GM12878 (cell line): Measurements from ENCODE around the gene CD84. TPM values are rescaled to one million over a fixed set of nuclear protein-coding genes. Genes with fewer than 3 reads are reported as not detected.

Experiments
- ATF7 ChIP-seq: fragments of 450-650 bp; IDR thresholded peaks from 2 replicates; pipeline ENCODE4 v1.6.1; 2016; ENCODE audit warnings: low read depth, mild to moderate bottlenecking
- CBFB ChIP-seq: IDR thresholded peaks from 2 replicates; pipeline ENCODE4 v1.6.1; 2016; ENCODE audit warnings: antibody characterized with exemption, low read depth
- CHD2 ChIP-seq: IDR thresholded peaks from 2 replicates; pipeline ENCODE4 v1.6.1; 2011; ENCODE audit warnings: low read depth, low read length, improper control_type of control experiment, borderline replicate concordance
- EP300 ChIP-seq, 2 experiments: fragments of 150-350 bp in 1 of 2; IDR thresholded peaks; 2 replicates each; pipeline ENCODE4 v1.6.1; 2011 to 2012; ENCODE audit warnings: low read depth in 2 of 2, low read length in 2 of 2, borderline replicate concordance in 1 of 2, improper control_type of control experiment in 1 of 2, inconsistent platforms in 1 of 2; ENCODE audit not compliant: control insufficient read depth in 1 of 2
- ETV6 ChIP-seq, 2 experiments: fragments of 450-650 bp in 1 of 2; IDR thresholded peaks in 1 of 2; conservative IDR thresholded peaks in 1 of 2; 2 replicates each; pipeline ENCODE4 v1.6.1; 2014; ENCODE audit warnings: antibody characterized with exemption in 1 of 2, borderline replicate concordance in 1 of 2, low read depth in 1 of 2, mild to moderate bottlenecking in 1 of 2, moderate library complexity in 1 of 2
- MEF2A ChIP-seq: IDR thresholded peaks from 2 replicates; pipeline ENCODE4 v1.6.1; 2011; ENCODE audit warnings: low read depth, mild to moderate bottlenecking, low read length, moderate library complexity; ENCODE audit not compliant: insufficient read depth
- POU2F2 ChIP-seq: IDR thresholded peaks from 3 replicates; pipeline ENCODE4 v1.6.1; 2011; ENCODE audit warnings: low read depth, mild to moderate bottlenecking, low read length, borderline replicate concordance
- RBBP5 ChIP-seq: fragments of 200-600 bp; sonication (generic); conservative IDR thresholded peaks from 2 replicates; pipeline ENCODE4 v1.6.1; 2016
- SMC3 ChIP-seq: IDR thresholded peaks from 2 replicates; pipeline ENCODE4 v1.6.1; 2011; ENCODE audit warnings: low read length, improper control_type of control experiment, borderline replicate concordance
- WRNIP1 ChIP-seq: IDR thresholded peaks from 2 replicates; pipeline ENCODE4 v1.6.1; 2011; ENCODE audit warnings: low read depth, low read length, improper control_type of control experiment, borderline replicate concordance
- polyA plus RNA-seq, 11 experiments: library from polyadenylated mRNA; depleted of rRNA in 4 of 11; unstranded in 6 of 11; stranded (reverse) in 5 of 11; fragments of >200 nt; fragmentation: Nextera tagmentation in 4 of 11; fragmentation: Illumina TruSeq in 1 of 11; extraction: Ambion mirVana in 4 of 11; extraction: Trizol in 1 of 11; gene quantifications; 1 replicate in 1 of 11; 2 replicates in 10 of 11; pipeline versions ENCODE4 v1.2.1 to v1.2.3, GENCODE V29; 2011 to 2016; ENCODE audit warnings: inconsistent platforms in 2 of 11, missing spikeins in 2 of 11, low read depth in 1 of 11
- total RNA-seq, 4 experiments: library from RNA; depleted of rRNA in 3 of 4; stranded (reverse); fragments of >200 nt in 3 of 4; fragmentation: Illumina TruSeq in 1 of 4; extraction: Trizol in 1 of 4; gene quantifications; 2 replicates each; pipeline versions ENCODE4 v1.2.1 to v1.2.3, GENCODE V29; 2013 to 2021
- TF ChIP-seq, protein P1 (sequence below), 3 experiments: IDR thresholded peaks in 2 of 3; conservative IDR thresholded peaks in 1 of 3; 2 replicates each; pipeline ENCODE4 v1.5.1; 2011; ENCODE audit warnings: low read depth in 3 of 3, low read length in 3 of 3, mild to moderate bottlenecking in 3 of 3, control low read depth in 2 of 3, moderate library complexity in 2 of 3, inconsistent platforms in 1 of 3, mixed read lengths in 1 of 3; ENCODE audit not compliant: control insufficient read depth in 2 of 3, insufficient read depth in 1 of 3; ENCODE audit errors: extremely low read depth in 1 of 3
- TF ChIP-seq, protein P2 (sequence below): fragments of 450-650 bp; IDR thresholded peaks from 2 replicates; pipeline ENCODE4 v1.6.1; 2016; ENCODE audit warnings: mild to moderate bottlenecking
- TF ChIP-seq, protein P3 (sequence below): IDR thresholded peaks from 2 replicates; pipeline ENCODE4 v1.6.1; 2012; ENCODE audit warnings: improper control_type of control experiment, low read depth, low read length; ENCODE audit not compliant: insufficient replicate concordance
- TF ChIP-seq, protein P4 (sequence below): fragments of 450-650 bp; formaldehyde crosslinking; IDR thresholded peaks from 2 replicates; pipeline ENCODE4 v1.5.0; 2022; ENCODE audit warnings: mild to moderate bottlenecking, missing genetic modification characterization

The CD84 gene
- total and polyA plus RNA-seq, 10 of the 15 experiments (the other 5 are each of a cell fraction or from before 2014, with no cell fraction given), result 3.4 to 20.3 (median 11.7) TPM

DNA sequence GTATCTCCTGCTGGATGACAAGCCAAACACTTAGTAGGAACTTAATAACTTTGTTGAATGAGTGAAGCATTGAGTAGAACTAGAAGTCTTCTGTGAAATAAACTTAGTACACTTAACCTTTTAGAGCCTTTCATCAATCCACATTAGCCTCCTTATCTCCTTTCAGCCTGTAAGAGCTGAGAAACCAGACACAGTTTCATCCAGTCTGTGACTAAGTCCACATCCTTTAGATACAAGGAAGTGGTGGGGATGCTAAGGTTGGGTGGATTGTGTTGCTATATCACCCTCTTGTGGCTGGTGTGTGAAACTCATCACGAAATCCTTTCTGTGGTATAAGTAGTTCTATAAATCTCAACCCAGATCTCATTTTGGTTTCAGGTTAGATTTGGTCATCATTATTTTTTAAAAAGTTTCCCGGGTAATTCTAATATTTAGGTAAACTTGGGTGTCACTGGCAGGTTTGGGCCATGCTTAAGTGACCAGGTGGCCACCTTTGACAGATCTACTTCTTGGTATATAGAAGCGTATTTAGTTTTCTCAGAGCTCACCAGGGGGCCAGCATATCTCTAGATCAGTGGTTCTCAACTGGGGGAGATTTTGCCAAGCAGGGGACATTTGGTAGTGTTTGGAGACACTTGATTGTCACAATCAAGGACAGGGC is 27.8 kb upstream of the CD84 start (continued):
- no peak for TF ChIP-seq RBBP5
- TF ChIP-seq ATF7, result 0 out of 2 replicates have a peak, but pooled peaks have one; percentile 54
- TF ChIP-seq, protein P1, sequence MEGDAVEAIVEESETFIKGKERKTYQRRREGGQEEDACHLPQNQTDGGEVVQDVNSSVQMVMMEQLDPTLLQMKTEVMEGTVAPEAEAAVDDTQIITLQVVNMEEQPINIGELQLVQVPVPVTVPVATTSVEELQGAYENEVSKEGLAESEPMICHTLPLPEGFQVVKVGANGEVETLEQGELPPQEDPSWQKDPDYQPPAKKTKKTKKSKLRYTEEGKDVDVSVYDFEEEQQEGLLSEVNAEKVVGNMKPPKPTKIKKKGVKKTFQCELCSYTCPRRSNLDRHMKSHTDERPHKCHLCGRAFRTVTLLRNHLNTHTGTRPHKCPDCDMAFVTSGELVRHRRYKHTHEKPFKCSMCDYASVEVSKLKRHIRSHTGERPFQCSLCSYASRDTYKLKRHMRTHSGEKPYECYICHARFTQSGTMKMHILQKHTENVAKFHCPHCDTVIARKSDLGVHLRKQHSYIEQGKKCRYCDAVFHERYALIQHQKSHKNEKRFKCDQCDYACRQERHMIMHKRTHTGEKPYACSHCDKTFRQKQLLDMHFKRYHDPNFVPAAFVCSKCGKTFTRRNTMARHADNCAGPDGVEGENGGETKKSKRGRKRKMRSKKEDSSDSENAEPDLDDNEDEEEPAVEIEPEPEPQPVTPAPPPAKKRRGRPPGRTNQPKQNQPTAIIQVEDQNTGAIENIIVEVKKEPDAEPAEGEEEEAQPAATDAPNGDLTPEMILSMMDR (IDR thresholded peaks at IDR 0.05 in 2 of 3, conservative IDR thresholded peaks at IDR 0.05 in 1 of 3; ENCODE audit: control insufficient read depth in 2 of 3, extremely low read depth in 1 of 3, insufficient read depth in 1 of 3, low read depth in 3 of 3, low read length in 3 of 3), result peak; percentile 68 to 85 (median 84)
- TF ChIP-seq POU2F2, result 0 out of 3 replicates have a peak, but pooled peaks have one; percentile 13
- peak; percentile 20; the same call in 1 of the 2 replicates for TF ChIP-seq CBFB
- TF ChIP-seq, protein P2, sequence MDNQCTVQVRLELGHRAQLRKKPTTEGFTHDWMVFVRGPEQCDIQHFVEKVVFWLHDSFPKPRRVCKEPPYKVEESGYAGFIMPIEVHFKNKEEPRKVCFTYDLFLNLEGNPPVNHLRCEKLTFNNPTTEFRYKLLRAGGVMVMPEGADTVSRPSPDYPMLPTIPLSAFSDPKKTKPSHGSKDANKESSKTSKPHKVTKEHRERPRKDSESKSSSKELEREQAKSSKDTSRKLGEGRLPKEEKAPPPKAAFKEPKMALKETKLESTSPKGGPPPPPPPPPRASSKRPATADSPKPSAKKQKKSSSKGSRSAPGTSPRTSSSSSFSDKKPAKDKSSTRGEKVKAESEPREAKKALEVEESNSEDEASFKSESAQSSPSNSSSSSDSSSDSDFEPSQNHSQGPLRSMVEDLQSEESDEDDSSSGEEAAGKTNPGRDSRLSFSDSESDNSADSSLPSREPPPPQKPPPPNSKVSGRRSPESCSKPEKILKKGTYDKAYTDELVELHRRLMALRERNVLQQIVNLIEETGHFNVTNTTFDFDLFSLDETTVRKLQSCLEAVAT, result peak; percentile 39; the same call in 1 of the 2 replicates
- TF ChIP-seq CHD2, result 0 out of 2 replicates have a peak, but pooled peaks have one; percentile 19
- no peak for TF ChIP-seq EP300 (IDR thresholded peaks at IDR 0.05; ENCODE audit: borderline replicate concordance in 1 of 2, control insufficient read depth in 1 of 2, low read depth in 2 of 2, low read length in 2 of 2)
- peak in 1 of 2 experiments; percentile 92; a peak in 2 of 4 replicates for TF ChIP-seq ETV6 (conservative IDR thresholded peaks at IDR 0.05 in 1 of 2, IDR thresholded peaks at IDR 0.05 in 1 of 2; ENCODE audit: borderline replicate concordance in 1 of 2, low read depth in 1 of 2)
- 0 out of 2 replicates have a peak, but pooled peaks have one; percentile 45 for TF ChIP-seq WRNIP1
- TF ChIP-seq, protein P3, sequence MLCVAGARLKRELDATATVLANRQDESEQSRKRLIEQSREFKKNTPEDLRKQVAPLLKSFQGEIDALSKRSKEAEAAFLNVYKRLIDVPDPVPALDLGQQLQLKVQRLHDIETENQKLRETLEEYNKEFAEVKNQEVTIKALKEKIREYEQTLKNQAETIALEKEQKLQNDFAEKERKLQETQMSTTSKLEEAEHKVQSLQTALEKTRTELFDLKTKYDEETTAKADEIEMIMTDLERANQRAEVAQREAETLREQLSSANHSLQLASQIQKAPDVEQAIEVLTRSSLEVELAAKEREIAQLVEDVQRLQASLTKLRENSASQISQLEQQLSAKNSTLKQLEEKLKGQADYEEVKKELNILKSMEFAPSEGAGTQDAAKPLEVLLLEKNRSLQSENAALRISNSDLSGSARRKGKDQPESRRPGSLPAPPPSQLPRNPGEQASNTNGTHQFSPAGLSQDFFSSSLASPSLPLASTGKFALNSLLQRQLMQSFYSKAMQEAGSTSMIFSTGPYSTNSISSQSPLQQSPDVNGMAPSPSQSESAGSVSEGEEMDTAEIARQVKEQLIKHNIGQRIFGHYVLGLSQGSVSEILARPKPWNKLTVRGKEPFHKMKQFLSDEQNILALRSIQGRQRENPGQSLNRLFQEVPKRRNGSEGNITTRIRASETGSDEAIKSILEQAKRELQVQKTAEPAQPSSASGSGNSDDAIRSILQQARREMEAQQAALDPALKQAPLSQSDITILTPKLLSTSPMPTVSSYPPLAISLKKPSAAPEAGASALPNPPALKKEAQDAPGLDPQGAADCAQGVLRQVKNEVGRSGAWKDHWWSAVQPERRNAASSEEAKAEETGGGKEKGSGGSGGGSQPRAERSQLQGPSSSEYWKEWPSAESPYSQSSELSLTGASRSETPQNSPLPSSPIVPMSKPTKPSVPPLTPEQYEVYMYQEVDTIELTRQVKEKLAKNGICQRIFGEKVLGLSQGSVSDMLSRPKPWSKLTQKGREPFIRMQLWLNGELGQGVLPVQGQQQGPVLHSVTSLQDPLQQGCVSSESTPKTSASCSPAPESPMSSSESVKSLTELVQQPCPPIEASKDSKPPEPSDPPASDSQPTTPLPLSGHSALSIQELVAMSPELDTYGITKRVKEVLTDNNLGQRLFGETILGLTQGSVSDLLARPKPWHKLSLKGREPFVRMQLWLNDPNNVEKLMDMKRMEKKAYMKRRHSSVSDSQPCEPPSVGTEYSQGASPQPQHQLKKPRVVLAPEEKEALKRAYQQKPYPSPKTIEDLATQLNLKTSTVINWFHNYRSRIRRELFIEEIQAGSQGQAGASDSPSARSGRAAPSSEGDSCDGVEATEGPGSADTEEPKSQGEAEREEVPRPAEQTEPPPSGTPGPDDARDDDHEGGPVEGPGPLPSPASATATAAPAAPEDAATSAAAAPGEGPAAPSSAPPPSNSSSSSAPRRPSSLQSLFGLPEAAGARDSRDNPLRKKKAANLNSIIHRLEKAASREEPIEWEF, result no peak
- TF ChIP-seq SMC3, result peak; percentile 99
- TF ChIP-seq, protein P4, sequence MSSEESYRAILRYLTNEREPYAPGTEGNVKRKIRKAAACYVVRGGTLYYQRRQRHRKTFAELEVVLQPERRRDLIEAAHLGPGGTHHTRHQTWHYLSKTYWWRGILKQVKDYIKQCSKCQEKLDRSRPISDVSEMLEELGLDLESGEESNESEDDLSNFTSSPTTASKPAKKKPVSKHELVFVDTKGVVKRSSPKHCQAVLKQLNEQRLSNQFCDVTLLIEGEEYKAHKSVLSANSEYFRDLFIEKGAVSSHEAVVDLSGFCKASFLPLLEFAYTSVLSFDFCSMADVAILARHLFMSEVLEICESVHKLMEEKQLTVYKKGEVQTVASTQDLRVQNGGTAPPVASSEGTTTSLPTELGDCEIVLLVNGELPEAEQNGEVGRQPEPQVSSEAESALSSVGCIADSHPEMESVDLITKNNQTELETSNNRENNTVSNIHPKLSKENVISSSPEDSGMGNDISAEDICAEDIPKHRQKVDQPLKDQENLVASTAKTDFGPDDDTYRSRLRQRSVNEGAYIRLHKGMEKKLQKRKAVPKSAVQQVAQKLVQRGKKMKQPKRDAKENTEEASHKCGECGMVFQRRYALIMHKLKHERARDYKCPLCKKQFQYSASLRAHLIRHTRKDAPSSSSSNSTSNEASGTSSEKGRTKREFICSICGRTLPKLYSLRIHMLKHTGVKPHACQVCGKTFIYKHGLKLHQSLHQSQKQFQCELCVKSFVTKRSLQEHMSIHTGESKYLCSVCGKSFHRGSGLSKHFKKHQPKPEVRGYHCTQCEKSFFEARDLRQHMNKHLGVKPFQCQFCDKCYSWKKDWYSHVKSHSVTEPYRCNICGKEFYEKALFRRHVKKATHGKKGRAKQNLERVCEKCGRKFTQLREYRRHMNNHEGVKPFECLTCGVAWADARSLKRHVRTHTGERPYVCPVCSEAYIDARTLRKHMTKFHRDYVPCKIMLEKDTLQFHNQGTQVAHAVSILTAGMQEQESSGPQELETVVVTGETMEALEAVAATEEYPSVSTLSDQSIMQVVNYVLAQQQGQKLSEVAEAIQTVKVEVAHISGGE, result no peak
- 0 out of 2 replicates have a peak, but pooled peaks have one; percentile 56 for TF ChIP-seq MEF2A
